Hypothalamus (tissue), 51 donors: ENCODE results near the gene TTC9C.
"Not testable (repeated sequence)": the region's sequence is repeated elsewhere in the genome, so short reads cannot be mapped to it uniquely, and the experiment has no call there.

Experiments
- DNase-seq, 51 donors: peaks; one replicate each; lab custom pipeline; 2025; lab: John Stamatoyannopoulos, UW

TTC9C gene

GRCh38 chr11:62728171-62728988, at the start of gene TTC9C:
Gene TTC9C, plus strand, starts transcription at chr11:62728486. Its CDS starts 363 bp downstream, at chr11:62728849.
- peak; percentile 35 to 93 (median 79) for DNase-seq

GRCh38 chr11:62678770-62679696, 49.3 kb upstream of the TTC9C start, which contains the start of gene UBXN1:
Gene UBXN1, minus strand, starts transcription at chr11:62679073. Its CDS starts 150 bp downstream, at chr11:62678923.
- peak; percentile 58 to 93 (median 81) for DNase-seq

- no peak for DNase-seq
These were observed 47.5 kb upstream of the TTC9C start for GRCh38 chr11:62680825-62681240.

- DNase-seq = no peak
These were observed 45.8 kb upstream of the TTC9C start for GRCh38 chr11:62682518-62682917.

GRCh38 chr11:62687508-62688396, 40.5 kb upstream of the TTC9C start:
- no peak for DNase-seq

GRCh38 chr11:62688491-62688890, 39.8 kb upstream of the TTC9C start:
- no peak for DNase-seq

- DNase-seq = peak in 9 of 51 donors; percentile 3 to 42 (median 12)
These were observed 38.7 kb upstream of the TTC9C start, which contains the start of gene LRRN4CL for GRCh38 chr11:62689421-62690183. Gene LRRN4CL, minus strand, starts transcription at chr11:62689530. Its CDS starts 1,022 bp downstream, at chr11:62688508.

- DNase-seq = not testable (repeated sequence)
These were observed 34.7 kb upstream of the TTC9C start for GRCh38 chr11:62693624-62694023.

GRCh38 chr11:62694455-62695167, 33.7 kb upstream of the TTC9C start:
- DNase-seq = peak in 39 of 51 donors; percentile 7 to 77 (median 44)

GRCh38 chr11:62702246-62702645, 26.0 kb upstream of the TTC9C start:
- peak in 1 of 51 donors; percentile 7 for DNase-seq

- not testable (repeated sequence) for DNase-seq
These were observed 24.4 kb upstream of the TTC9C start for GRCh38 chr11:62703921-62704320.

- no peak for DNase-seq
These were observed 22.9 kb upstream of the TTC9C start for GRCh38 chr11:62705413-62705812.

- peak; percentile 35 to 98 (median 93) for DNase-seq
These were observed 22.1 kb upstream of the TTC9C start for GRCh38 chr11:62705880-62706849.

GRCh38 chr11:62706850-62707247, 21.4 kb upstream of the TTC9C start:
- DNase-seq = no peak

GRCh38 chr11:62707277-62707861, 20.9 kb upstream of the TTC9C start, which contains the start of the genes BSCL2 and GNG3:
Gene BSCL2, minus strand, starts transcription at chr11:62707424. Its CDS starts 229 bp downstream, at chr11:62707195.
Gene GNG3, plus strand, starts transcription at chr11:62707676. Its CDS starts 620 bp downstream, at chr11:62708296.
- peak in 46 of 51 donors; percentile 8 to 91 (median 76) for DNase-seq

GRCh38 chr11:62708392-62708791, 19.9 kb upstream of the TTC9C start:
- peak in 3 of 51 donors; percentile 11 to 33 (median 17) for DNase-seq

GRCh38 chr11:62708793-62709192, 19.5 kb upstream of the TTC9C start:
- no peak for DNase-seq
